ENCODE data around the gene SELPLG.

GRCh38 chr12:108609537-108610335 lies 24.0 kb downstream of the SELPLG start:
- TF ChIP-seq CTCF (conservative IDR thresholded peaks at IDR 0.05; ENCODE audit: low read length) (no peak), EZH2phosphoT487 (IDR thresholded peaks at IDR 0.05; ENCODE audit: borderline replicate concordance) (no peak)
